Uterine smooth muscle cell (primary cell): ENCODE measurements around the gene APOA5. TPM values are rescaled to one million over a fixed set of nuclear protein-coding genes. Genes with fewer than 3 reads are reported as not detected.

Source experiments
- total RNA-seq: library from RNA; depleted of rRNA; stranded (reverse); fragments of >200 nt; gene quantifications from 2 replicates; pipeline ENCODE4 v1.2.3, GENCODE V29; 2014

APOA5 gene
- not detected in 2 replicates for total RNA-seq

GRCh38 chr11:116791813-116792143 lies at the start of gene APOA5:
Gene APOA5, minus strand, starts transcription at chr11:116791879. Its CDS starts 19 bp downstream, at chr11:116791860.

GRCh38 chr11:116837231-116838091 lies 45.8 kb upstream of the APOA5 start, which contains the start of gene APOA1:
Gene APOA1, minus strand, starts transcription at chr11:116837622. Its CDS starts 235 bp downstream, at chr11:116837387.

GRCh38 chr11:116829525-116830183 lies 38.0 kb upstream of the APOA5 start, which contains the start of gene APOC3:
Gene APOC3, plus strand, starts transcription at chr11:116829907. Its CDS starts 676 bp downstream, at chr11:116830583.

GRCh38 chr11:116823031-116823843 lies 31.6 kb upstream of the APOA5 start, which contains the start of gene APOA4:
Gene APOA4, minus strand, starts transcription at chr11:116823304. Its CDS starts 113 bp downstream, at chr11:116823191.

GRCh38 chr11:116787786-116788486 lies 3.7 kb downstream of the APOA5 start, which contains the start of gene ZPR1:
Gene ZPR1, minus strand, starts transcription at chr11:116788023. Its CDS starts 33 bp downstream, at chr11:116787990.

GRCh38 chr11:116772443-116773202 lies 19.1 kb downstream of the APOA5 start, which contains the start of gene BUD13:
Gene BUD13, minus strand, starts transcription at chr11:116772987. Its CDS starts 23 bp downstream, at chr11:116772964.

Other genes starting within 250 kb of the APOA5 start
- gene BUD13, start 18.9 kb downstream of the APOA5 start, total RNA-seq, result 13.0 and 21.8 TPM in 2 replicates
- gene ZPR1, start 3.9 kb downstream of the APOA5 start, total RNA-seq, result 49.2 and 65.3 TPM in 2 replicates
- not detected in 2 replicates for gene APOA4, start 31.4 kb upstream of the APOA5 start, total RNA-seq
- gene APOC3, start 38.0 kb upstream of the APOA5 start, total RNA-seq, result not detected in 2 replicates
- 0.62 and 1.4 TPM in 2 replicates for gene APOA1, start 45.7 kb upstream of the APOA5 start, total RNA-seq